MM.1S (cell line): ENCODE data around the gene CELF3.

Experiments
- DNase-seq: peaks from one replicate; pipeline ENCODE4 v3.0.0-alpha.2; 2015
- H2AFZ ChIP-seq: fragments of 300-600 bp; sonication (generic); 2 replicates; pipeline ENCODE4 v1.6.0; 2016; ENCODE audit warnings: antibody characterized with exemption, low read length
- H3F3A ChIP-seq: fragments of 300-600 bp; sonication (generic); 2 replicates; pipeline ENCODE4 v1.6.1; 2016; ENCODE audit warnings: mild to moderate bottlenecking, antibody characterized with exemption, low read length, moderate library complexity, mixed read lengths; ENCODE audit not compliant: insufficient read depth
- H3K27ac ChIP-seq: fragments of 300-600 bp; sonication (generic); 2 replicates; pipeline ENCODE4 v1.5.1; 2016; ENCODE audit warnings: mild to moderate bottlenecking, low read length
- H3K27me3 ChIP-seq: fragments of 300-600 bp; sonication (generic); replicated peaks from 2 replicates; pipeline ENCODE4 v1.6.0; 2016; ENCODE audit warnings: low read length; ENCODE audit not compliant: insufficient read depth
- H3K36me3 ChIP-seq: fragments of 300-600 bp; sonication (generic); replicated peaks from 2 replicates; pipeline ENCODE4 v1.6.1; 2016; ENCODE audit warnings: mild to moderate bottlenecking, low read length, mixed read lengths; ENCODE audit not compliant: insufficient read depth
- H3K4me1 ChIP-seq: fragments of 300-600 bp; sonication (generic); 2 replicates; pipeline ENCODE4 v1.6.1; 2016; ENCODE audit warnings: low read length, mixed read lengths
- H3K4me2 ChIP-seq: fragments of 300-600 bp; sonication (generic); 2 replicates; pipeline ENCODE4 v1.6.0; 2016; ENCODE audit warnings: low read depth, low read length
- H3K4me3 ChIP-seq: fragments of 300-600 bp; sonication (generic); 2 replicates; pipeline ENCODE4 v1.5.1; 2016; ENCODE audit warnings: low read length, mixed read lengths
- H3K79me2 ChIP-seq: fragments of 300-600 bp; sonication (generic); 2 replicates; pipeline ENCODE4 v1.6.1; 2016; ENCODE audit warnings: mixed run types, low read length, mixed read lengths
- H3K9ac ChIP-seq: fragments of 300-600 bp; sonication (generic); 2 replicates; pipeline ENCODE4 v1.6.1; 2016; ENCODE audit warnings: low read length, mixed read lengths
- H3K9me2 ChIP-seq: fragments of 300-600 bp; sonication (generic); replicated peaks from 2 replicates; pipeline ENCODE4 v1.6.1; 2016; ENCODE audit warnings: mild to moderate bottlenecking, low read length, mixed read lengths; ENCODE audit not compliant: insufficient read depth
- H3K9me3 ChIP-seq: fragments of 300-600 bp; sonication (generic); replicated peaks from 2 replicates; pipeline ENCODE4 v1.6.1; 2016; ENCODE audit warnings: mild to moderate bottlenecking, low read length, mixed read lengths; ENCODE audit not compliant: insufficient read depth
- H4K20me1 ChIP-seq: fragments of 300-600 bp; sonication (generic); 2 replicates; pipeline ENCODE4 v1.6.1; 2016; ENCODE audit warnings: mild to moderate bottlenecking, low read length, moderate library complexity, mixed read lengths; ENCODE audit not compliant: insufficient read depth
- EZH2 ChIP-seq: fragments of 300-600 bp; sonication (generic); optimal IDR thresholded peaks from 2 replicates; pipeline ENCODE3; 2017; ENCODE audit warnings: low read depth, mild to moderate bottlenecking, antibody characterized with exemption, low read length, mixed read lengths
- EZH2phosphoT487 ChIP-seq: fragments of 300-600 bp; sonication (generic); IDR thresholded peaks from 2 replicates; pipeline ENCODE4 v1.6.1; 2018; ENCODE audit warnings: antibody characterized with exemption, low read length
- TF ChIP-seq, protein P1 (sequence below): fragments of 300-600 bp; sonication (generic); IDR thresholded peaks from 2 replicates; pipeline ENCODE4 v1.5.1; 2016; ENCODE audit warnings: antibody characterized with exemption, low read length, mixed read lengths

Gene CELF3

DNA sequence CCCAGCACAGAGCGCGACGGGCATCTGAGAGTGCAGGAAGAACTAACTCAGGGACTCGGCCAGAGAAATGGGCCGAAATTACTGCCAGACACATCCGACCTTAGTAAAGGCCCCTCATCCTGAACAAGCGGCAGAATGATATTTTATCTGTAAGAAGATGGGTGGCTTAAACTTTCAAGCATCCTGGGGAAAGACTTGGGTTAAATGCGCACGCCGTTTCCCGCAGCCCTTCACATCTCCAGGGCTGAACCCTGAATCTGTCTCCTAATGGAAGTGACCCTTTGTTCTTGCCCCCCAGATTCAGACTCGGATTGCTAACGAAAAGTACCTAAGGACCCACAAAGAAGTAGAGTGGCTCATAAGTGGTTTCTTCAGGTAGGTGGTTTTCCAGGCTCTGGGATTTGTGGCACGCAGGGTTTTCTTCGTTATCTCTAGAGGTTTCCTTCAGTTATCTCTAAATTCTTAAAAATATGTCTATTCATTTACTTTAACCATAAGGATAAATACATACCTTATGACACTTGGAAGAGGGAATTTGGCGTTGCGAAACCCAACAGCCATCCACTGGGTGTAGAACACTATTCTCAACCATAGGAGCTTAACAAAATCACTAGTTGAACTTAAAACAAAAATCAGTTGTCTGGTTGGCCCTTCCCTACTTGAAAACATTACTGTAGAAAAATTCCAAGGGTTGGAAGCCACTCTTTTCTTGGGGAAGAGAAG is 5.3 kb upstream of the CELF3 start:
- no peaks in the 10 kb centered on the region for H4K20me1 ChIP-seq
- no peak overlapping the region for H3K9ac ChIP-seq
- H3K27me3 ChIP-seq: peaks cover 63% of the 10 kb centered on the region
- peaks cover 10% of the 10 kb centered on the region for H3F3A ChIP-seq
- no peaks in the 10 kb centered on the region for H3K79me2 ChIP-seq
- TF ChIP-seq EZH2 (no peak), EZH2phosphoT487 (no peak)
- TF ChIP-seq, protein P1, sequence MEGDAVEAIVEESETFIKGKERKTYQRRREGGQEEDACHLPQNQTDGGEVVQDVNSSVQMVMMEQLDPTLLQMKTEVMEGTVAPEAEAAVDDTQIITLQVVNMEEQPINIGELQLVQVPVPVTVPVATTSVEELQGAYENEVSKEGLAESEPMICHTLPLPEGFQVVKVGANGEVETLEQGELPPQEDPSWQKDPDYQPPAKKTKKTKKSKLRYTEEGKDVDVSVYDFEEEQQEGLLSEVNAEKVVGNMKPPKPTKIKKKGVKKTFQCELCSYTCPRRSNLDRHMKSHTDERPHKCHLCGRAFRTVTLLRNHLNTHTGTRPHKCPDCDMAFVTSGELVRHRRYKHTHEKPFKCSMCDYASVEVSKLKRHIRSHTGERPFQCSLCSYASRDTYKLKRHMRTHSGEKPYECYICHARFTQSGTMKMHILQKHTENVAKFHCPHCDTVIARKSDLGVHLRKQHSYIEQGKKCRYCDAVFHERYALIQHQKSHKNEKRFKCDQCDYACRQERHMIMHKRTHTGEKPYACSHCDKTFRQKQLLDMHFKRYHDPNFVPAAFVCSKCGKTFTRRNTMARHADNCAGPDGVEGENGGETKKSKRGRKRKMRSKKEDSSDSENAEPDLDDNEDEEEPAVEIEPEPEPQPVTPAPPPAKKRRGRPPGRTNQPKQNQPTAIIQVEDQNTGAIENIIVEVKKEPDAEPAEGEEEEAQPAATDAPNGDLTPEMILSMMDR: no peak
- H3K4me1 ChIP-seq: peaks cover 7% of the 10 kb centered on the region
- H2AFZ ChIP-seq: peak overlapping the region; percentile 49
- no peak overlapping the region for H3K27ac ChIP-seq
- H3K4me3 ChIP-seq: peak overlapping the region; percentile 64
- no peaks in the 10 kb centered on the region for H3K36me3 ChIP-seq
- H3K9me3 ChIP-seq: no peaks in the 10 kb centered on the region
- no peaks in the 10 kb centered on the region for H3K9me2 ChIP-seq
- DNase-seq: no peak
- H3K4me2 ChIP-seq: peak overlapping the region; percentile 90

DNA sequence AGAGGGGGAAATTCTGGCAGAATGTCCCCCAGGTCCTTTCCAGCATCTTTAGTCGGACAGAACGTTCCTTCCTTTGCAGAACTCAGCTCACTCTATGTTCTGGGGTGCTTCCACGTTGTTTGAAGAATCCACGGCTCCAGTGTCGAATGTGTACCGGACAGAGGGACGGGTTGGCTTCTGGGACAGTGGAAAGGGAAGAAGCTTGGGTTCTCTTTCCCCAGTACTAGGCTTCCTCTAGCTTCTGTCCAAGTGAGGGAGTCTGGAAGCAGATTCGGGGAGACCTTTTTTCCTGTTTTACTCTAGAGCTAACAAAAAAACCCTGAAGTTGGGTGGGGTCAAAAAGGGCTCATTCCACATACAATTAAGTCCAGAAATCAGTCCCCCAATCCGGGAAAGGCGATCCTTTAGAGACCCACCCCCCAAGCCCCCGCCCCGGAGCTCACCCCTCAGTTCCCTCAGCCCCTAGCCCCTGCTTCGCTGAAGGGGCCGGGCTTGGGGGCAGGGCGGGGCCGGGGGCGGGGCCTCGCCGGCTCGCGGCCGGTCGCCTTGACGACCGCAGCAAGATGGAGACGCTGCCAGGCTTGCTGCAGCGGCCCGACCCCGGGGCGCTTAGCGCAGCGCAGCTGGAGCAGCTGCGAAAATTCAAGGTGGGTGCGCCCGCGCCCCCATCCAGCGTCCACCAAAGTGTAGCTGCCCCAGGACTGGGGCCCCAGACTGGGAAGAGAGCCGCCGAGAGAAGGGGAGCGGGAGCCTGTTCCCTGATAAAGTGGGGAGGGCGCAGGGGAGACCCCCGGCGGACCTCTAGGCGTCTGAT is 4.6 kb upstream of the CELF3 start, which contains the start of gene RIIAD1:
Gene RIIAD1, plus strand, starts transcription at position 549 of the 814 bp plus-strand sequence. Its CDS starts 15 bp downstream, at position 564.
- peak within 1 kb of the TSS; percentile 83 for H2AFZ ChIP-seq
- peak within 1 kb of the TSS; percentile 23; the same call in 1 of the 2 replicates for H3K9ac ChIP-seq
- TF ChIP-seq, protein P1: no peak
- no peak for TF ChIP-seq EZH2phosphoT487
- TF ChIP-seq EZH2: no peak
- H3K79me2 ChIP-seq: no peaks in the 10 kb centered on the region
- H3K9me3 ChIP-seq: no peaks in the 10 kb centered on the region
- peak; percentile 61 for DNase-seq
- no peaks in the 10 kb centered on the region for H3K36me3 ChIP-seq
- peaks cover 7% of the 10 kb centered on the region for H3K4me1 ChIP-seq
- H3K4me3 ChIP-seq: peak within 1 kb of the TSS; percentile 64
- peak within 1 kb of the TSS; percentile 33; the same call in 1 of the 2 replicates for H3K27ac ChIP-seq
- no peaks in the 10 kb centered on the region for H3K9me2 ChIP-seq
- peaks cover 10% of the 10 kb centered on the region for H3F3A ChIP-seq
- H3K27me3 ChIP-seq: peaks cover 65% of the 10 kb centered on the region
- no peaks in the 10 kb centered on the region for H4K20me1 ChIP-seq
- peak within 1 kb of the TSS; percentile 90 for H3K4me2 ChIP-seq

DNA sequence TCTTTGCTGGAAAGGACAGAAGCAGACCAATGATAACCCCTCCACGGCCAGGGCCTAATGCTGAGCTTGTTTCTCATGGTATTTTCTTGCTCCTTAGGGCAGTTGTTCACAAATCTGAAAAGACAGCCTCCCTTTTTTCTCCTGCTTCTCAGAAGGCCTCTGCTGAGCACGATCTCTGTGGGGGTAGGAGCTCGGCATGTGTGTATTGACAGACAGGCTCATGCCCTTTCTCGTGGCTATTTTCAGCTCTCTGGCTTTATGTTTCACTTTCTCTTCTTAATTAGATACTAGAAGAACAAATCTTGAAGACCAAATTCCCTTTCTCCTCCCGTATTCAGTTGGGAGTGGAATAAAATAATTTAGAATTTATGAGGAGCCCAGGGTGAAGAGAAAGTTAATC is 4.0 kb upstream of the CELF3 start:
- TF ChIP-seq EZH2 (no peak), EZH2phosphoT487 (no peak)
- TF ChIP-seq, protein P1: no peak
- Histone ChIP-seq H3K27me3 (peaks cover 68% of the 10 kb centered on the region), H3K4me3 (peak overlapping the region; percentile 64), H3K9me3 (no peaks in the 10 kb centered on the region), H3K4me2 (peak overlapping the region; percentile 90), H3K36me3 (no peaks in the 10 kb centered on the region), H3K79me2 (no peaks in the 10 kb centered on the region), H3K9me2 (no peaks in the 10 kb centered on the region), H3K27ac (peak overlapping the region; percentile 33; the same call in 1 of the 2 replicates), H2AFZ (peak overlapping the region; percentile 83), H4K20me1 (no peaks in the 10 kb centered on the region), H3F3A (peaks cover 10% of the 10 kb centered on the region), H3K4me1 (peaks cover 7% of the 10 kb centered on the region), H3K9ac (peak overlapping the region; percentile 23; the same call in 1 of the 2 replicates)
- peak; percentile 87 for DNase-seq
